Smooth muscle cell (in vitro differentiated cells): ENCODE data around the gene DAZAP2. TPM values are rescaled to one million over a fixed set of nuclear protein-coding genes. Genes with fewer than 3 reads are reported as not detected.
"Not testable (repeated sequence)": the region's sequence is repeated elsewhere in the genome, so short reads cannot be mapped to it uniquely, and the experiment has no call there.

Experiments used
- DNase-seq: peaks from one replicate; lab custom pipeline; 2025; ENCODE audit not compliant: unreplicated experiment; lab: John Stamatoyannopoulos, UW
- H2AFZ ChIP-seq: fragments of 200-600 bp; sonication (generic); 2 replicates; pipeline ENCODE4 v1.6.0; 2016; ENCODE audit warnings: antibody characterized with exemption, low read depth, mild to moderate bottlenecking
- H3F3A ChIP-seq: fragments of 200-600 bp; sonication (generic); 2 replicates; pipeline ENCODE4 v1.6.0; 2017; ENCODE audit warnings: antibody characterized with exemption, low read depth
- H3K27ac ChIP-seq: fragments of 200-600 bp; sonication (generic); 2 replicates; pipeline ENCODE4 v1.5.1; 2016; ENCODE audit warnings: low read depth, mild to moderate bottlenecking
- H3K27me3 ChIP-seq: fragments of 200-600 bp; sonication (generic); 2 replicates; pipeline ENCODE4 v1.6.1; 2016; ENCODE audit warnings: low read depth, mild to moderate bottlenecking
- H3K36me3 ChIP-seq: fragments of 200-600 bp; sonication (generic); 2 replicates; pipeline ENCODE4 v1.5.1; 2016; ENCODE audit warnings: low read depth
- H3K4me1 ChIP-seq: fragments of 200-600 bp; sonication (generic); 2 replicates; pipeline ENCODE4 v1.5.1; 2016; ENCODE audit warnings: low read depth
- H3K4me2 ChIP-seq: fragments of 200-600 bp; sonication (generic); 2 replicates; pipeline ENCODE4 v1.6.0; 2016; ENCODE audit warnings: mild to moderate bottlenecking
- H3K4me3 ChIP-seq: fragments of 200-600 bp; sonication (generic); 2 replicates; pipeline ENCODE4 v1.5.1; 2016; ENCODE audit warnings: mild to moderate bottlenecking
- H3K79me2 ChIP-seq: fragments of 200-600 bp; sonication (generic); 2 replicates; pipeline ENCODE4 v1.6.0; 2016; ENCODE audit warnings: low read depth, mild to moderate bottlenecking
- H3K9ac ChIP-seq: fragments of 200-600 bp; sonication (generic); 2 replicates; pipeline ENCODE4 v1.6.0; 2016; ENCODE audit warnings: low read depth
- H3K9me3 ChIP-seq: fragments of 200-600 bp; sonication (generic); replicated peaks from 2 replicates; pipeline ENCODE4 v1.5.1; 2016; ENCODE audit warnings: low read depth
- H4K20me1 ChIP-seq: fragments of 200-600 bp; sonication (generic); 2 replicates; pipeline ENCODE4 v1.6.0; 2016; ENCODE audit warnings: low read depth
- WGBS: methylation state at CpG from one replicate; pipeline ENCODE4 v1.1.7; 2016; ENCODE audit warnings: low lambda C conversion rate; 5-methylcytosine and 5-hydroxymethylcytosine counted together
- polyA plus RNA-seq: library from polyadenylated mRNA; unstranded; fragments of >200 nt; fragmentation: Nextera tagmentation; extraction: Ambion mirVana; gene quantifications from 2 replicates; pipeline ENCODE4 v1.2.1, GENCODE V29; 2016
- total RNA-seq: library from RNA; depleted of rRNA; stranded (reverse); fragments of >200 nt; gene quantifications from 2 replicates; pipeline ENCODE4 v1.2.3, GENCODE V29; 2014
- TF ChIP-seq, protein P1 (sequence below): fragments of 200-600 bp; sonication (generic); IDR thresholded peaks from 2 replicates; pipeline ENCODE4 v1.5.1; 2017; ENCODE audit warnings: borderline replicate concordance, mild to moderate bottlenecking, antibody characterized with exemption; ENCODE audit not compliant: insufficient read depth, poor library complexity, severe bottlenecking

DAZAP2 gene
- total and polyA plus RNA-seq, 2 experiments from 2014 or later: 166 to 208 TPM

DNA sequence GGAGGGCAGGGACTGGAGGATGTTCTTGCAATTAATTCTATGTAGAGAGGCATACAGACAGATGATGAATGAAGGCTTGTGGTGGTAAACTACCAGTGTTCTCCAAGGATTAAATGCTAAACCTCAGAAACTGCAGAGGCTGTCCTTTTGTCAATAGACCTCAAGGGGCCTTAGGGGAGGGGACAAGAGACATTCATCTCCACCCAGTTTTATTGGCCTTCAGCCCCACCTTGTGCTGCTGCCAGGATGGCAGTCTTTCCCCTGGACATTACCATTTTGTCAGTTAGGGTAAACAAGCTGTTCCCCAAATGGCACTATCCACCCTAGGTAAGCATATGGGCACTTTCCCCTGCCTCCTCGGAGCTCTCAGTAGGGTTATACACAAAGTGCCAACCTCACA lies 36.5 kb downstream of the DAZAP2 start:
- DNase-seq: no peak
- 100% methylated on average over 1 of the region's 1 CpG for WGBS
- no peaks in the 10 kb centered on the region for H3K27me3 ChIP-seq
- H3F3A ChIP-seq: no peaks in the 10 kb centered on the region
- no peak overlapping the region for H3K4me3 ChIP-seq
- no peak overlapping the region for H3K4me2 ChIP-seq
- no peaks in the 10 kb centered on the region for H4K20me1 ChIP-seq
- H3K9me3 ChIP-seq: no peaks in the 10 kb centered on the region
- no peak overlapping the region for H2AFZ ChIP-seq
- no peaks in the 10 kb centered on the region for H3K4me1 ChIP-seq
- H3K36me3 ChIP-seq: no peaks in the 10 kb centered on the region
- H3K79me2 ChIP-seq: no peaks in the 10 kb centered on the region
- TF ChIP-seq, protein P1, sequence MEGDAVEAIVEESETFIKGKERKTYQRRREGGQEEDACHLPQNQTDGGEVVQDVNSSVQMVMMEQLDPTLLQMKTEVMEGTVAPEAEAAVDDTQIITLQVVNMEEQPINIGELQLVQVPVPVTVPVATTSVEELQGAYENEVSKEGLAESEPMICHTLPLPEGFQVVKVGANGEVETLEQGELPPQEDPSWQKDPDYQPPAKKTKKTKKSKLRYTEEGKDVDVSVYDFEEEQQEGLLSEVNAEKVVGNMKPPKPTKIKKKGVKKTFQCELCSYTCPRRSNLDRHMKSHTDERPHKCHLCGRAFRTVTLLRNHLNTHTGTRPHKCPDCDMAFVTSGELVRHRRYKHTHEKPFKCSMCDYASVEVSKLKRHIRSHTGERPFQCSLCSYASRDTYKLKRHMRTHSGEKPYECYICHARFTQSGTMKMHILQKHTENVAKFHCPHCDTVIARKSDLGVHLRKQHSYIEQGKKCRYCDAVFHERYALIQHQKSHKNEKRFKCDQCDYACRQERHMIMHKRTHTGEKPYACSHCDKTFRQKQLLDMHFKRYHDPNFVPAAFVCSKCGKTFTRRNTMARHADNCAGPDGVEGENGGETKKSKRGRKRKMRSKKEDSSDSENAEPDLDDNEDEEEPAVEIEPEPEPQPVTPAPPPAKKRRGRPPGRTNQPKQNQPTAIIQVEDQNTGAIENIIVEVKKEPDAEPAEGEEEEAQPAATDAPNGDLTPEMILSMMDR: no peak
- no peak overlapping the region for H3K27ac ChIP-seq
- no peak overlapping the region for H3K9ac ChIP-seq

DNA sequence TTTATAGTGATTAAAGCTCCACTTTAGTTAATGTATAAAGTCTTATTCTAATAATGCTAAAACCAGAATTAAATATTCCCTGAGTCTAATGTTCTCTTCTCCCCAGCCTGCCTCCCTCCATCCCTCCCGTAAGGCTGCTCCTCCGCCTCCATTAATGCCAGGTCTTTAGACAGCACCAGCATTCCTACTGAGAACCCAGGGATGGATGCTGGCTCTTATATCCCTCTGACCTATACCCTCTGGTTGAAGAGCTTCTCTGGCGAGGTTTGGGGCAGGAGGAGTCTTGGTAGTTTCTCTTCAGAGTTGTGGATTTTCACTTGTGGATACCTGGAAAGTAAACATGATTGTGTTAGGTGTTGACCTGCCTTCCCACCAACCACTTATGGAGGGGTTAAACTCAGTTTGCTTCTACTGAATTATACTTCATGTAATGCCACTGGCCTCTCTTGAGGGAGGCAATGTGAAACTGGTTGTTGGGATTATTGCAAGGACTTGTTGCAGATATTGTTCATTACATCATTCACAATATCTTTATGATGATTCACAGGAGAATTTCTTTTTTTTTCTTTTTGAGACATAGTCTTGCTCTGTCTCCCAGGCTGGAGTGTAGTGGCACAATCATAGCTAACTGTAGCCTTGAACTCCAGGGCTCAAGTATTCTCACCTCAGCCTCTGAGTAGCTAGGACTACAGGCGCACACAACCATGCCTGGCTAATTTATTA lies 42.7 kb downstream of the DAZAP2 start:
- no peaks in the 10 kb centered on the region for H3F3A ChIP-seq
- WGBS: 86% methylated on average over 4 of the region's 4 CpGs
- no peaks in the 10 kb centered on the region for H3K27me3 ChIP-seq
- TF ChIP-seq, protein P1: no peak
- no peaks in the 10 kb centered on the region for H3K36me3 ChIP-seq
- no peaks in the 10 kb centered on the region for H4K20me1 ChIP-seq
- no peak overlapping the region for H3K4me2 ChIP-seq
- DNase-seq: no peak
- H3K4me3 ChIP-seq: no peak overlapping the region
- H2AFZ ChIP-seq: no peak overlapping the region
- no peak overlapping the region for H3K27ac ChIP-seq
- H3K4me1 ChIP-seq: no peaks in the 10 kb centered on the region
- no peaks in the 10 kb centered on the region for H3K79me2 ChIP-seq
- H3K9me3 ChIP-seq: no peaks in the 10 kb centered on the region
- no peak overlapping the region for H3K9ac ChIP-seq

DNA sequence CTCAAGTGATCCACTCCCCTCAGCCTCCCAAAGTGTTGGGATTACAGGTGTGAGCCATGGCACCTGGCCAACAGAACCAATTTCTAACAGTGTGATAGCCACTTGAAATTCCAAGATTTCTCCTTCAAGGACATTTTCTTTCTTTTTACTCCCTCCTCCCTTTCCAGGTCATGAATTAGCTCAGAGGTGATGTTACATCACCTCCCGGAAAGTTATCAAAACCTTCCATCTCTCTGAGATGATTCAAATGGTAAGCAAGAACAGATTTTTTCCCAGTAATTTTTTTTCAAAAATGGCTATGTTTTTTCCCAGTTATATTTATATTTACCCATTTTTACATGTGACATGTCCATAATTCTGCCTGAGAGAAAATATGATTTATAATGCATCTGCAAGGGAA lies 47.2 kb downstream of the DAZAP2 start:
- Histone ChIP-seq H3K27ac (no peak overlapping the region), H3K9me3 (no peaks in the 10 kb centered on the region), H3F3A (no peaks in the 10 kb centered on the region), H2AFZ (no peak overlapping the region), H3K4me2 (no peak overlapping the region), H3K79me2 (no peaks in the 10 kb centered on the region), H3K36me3 (no peaks in the 10 kb centered on the region), H3K27me3 (no peaks in the 10 kb centered on the region), H3K9ac (no peak overlapping the region), H3K4me3 (no peak overlapping the region), H3K4me1 (no peaks in the 10 kb centered on the region), H4K20me1 (no peaks in the 10 kb centered on the region)
- no peak for DNase-seq
- TF ChIP-seq, protein P1: no peak
- 73% methylated on average over 1 of the region's 1 CpG for WGBS

DNA sequence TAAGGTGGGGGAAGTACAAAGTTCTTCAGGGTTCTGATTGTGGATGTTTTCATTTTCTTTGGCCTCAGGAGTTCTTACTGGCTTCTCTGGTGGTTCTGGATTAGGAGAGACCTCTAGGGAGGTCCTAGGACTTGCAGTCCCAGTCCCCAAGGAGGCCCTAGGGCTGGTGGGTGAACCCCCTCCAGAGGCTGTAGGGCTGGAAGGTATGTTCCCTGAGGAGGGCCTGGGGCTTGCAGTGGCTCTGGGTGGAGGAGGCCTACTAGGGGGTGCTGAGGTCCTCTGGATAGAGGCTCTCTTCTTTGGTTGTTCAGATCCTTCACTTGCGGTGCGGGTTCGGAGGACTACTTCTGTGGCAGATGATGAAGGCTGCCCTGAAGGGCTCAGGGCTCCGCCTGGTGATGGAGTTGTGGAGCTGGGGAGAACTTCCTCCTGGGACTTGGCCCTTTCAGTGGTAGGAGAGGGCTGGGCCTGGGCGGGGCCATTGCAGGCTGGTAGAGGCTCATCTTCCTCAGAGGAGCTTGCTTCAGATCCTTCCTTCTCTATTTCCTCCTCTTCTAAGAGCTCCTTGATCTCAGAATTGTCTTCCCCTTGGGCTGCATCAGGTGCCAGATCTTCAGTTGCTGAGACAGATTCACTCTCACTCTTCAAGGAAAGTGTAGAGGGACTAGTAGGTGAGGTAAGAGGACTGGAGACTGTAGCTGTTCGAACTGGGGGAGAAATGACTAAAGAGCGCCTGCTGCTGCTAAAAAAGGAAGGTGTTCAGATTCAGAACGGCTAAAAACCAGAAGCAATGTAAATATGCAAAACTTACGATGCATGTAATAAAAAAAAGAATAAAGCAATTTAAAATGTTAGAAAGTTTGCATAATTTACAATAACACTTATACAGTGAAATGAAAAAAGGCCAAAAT lies 53.2 kb downstream of the DAZAP2 start:
- H3K4me3 ChIP-seq, H3K4me2 ChIP-seq: not testable (repeated sequence)

More for the DNA sequence above, 53.2 kb downstream of the DAZAP2 start:
- H2AFZ ChIP-seq, H3K27me3 ChIP-seq, DNase-seq, H3K36me3 ChIP-seq, H3K9ac ChIP-seq, H3K4me1 ChIP-seq, H3F3A ChIP-seq, H3K79me2 ChIP-seq, H3K9me3 ChIP-seq, H3K27ac ChIP-seq, H4K20me1 ChIP-seq: not testable (repeated sequence)
- WGBS: 93% methylated on average over 9 of the region's 9 CpGs

Other genes with a start within 250 kb of the DAZAP2 start
- gene SLC11A2, start 212.4 kb upstream of the DAZAP2 start, total RNA-seq: 31.3 and 52.9 TPM in 2 replicates
- 22.9 and 26.5 TPM in 2 replicates for gene SLC11A2, start 212.4 kb upstream of the DAZAP2 start, polyA plus RNA-seq
- 32.9 and 45.4 TPM in 2 replicates for gene LETMD1, start 190.5 kb upstream of the DAZAP2 start, total RNA-seq
- gene LETMD1, start 190.5 kb upstream of the DAZAP2 start, polyA plus RNA-seq: 8.9 and 10.8 TPM in 2 replicates
- 33.8 and 37.2 TPM in 2 replicates for gene CSRNP2, start 155.2 kb upstream of the DAZAP2 start, total RNA-seq
- gene CSRNP2, start 155.2 kb upstream of the DAZAP2 start, polyA plus RNA-seq: 26.3 and 27.2 TPM in 2 replicates
- 12.4 and 13.4 TPM in 2 replicates for gene TFCP2, start 65.7 kb upstream of the DAZAP2 start, total RNA-seq
- 8.8 and 16.2 TPM in 2 replicates for gene TFCP2, start 65.7 kb upstream of the DAZAP2 start, polyA plus RNA-seq
- 4.2 and 4.6 TPM in 2 replicates for gene POU6F1, start 20.8 kb upstream of the DAZAP2 start, total RNA-seq
- gene POU6F1, start 20.8 kb upstream of the DAZAP2 start, polyA plus RNA-seq: 7.6 and 7.9 TPM in 2 replicates
- gene SMAGP, start 31.6 kb downstream of the DAZAP2 start, total RNA-seq: 9.0 and 11.7 TPM in 2 replicates
- 6.8 and 7.0 TPM in 2 replicates for gene SMAGP, start 31.6 kb downstream of the DAZAP2 start, polyA plus RNA-seq
- gene BIN2, start 85.3 kb downstream of the DAZAP2 start, total RNA-seq: not detected in 2 replicates
- gene BIN2, start 85.3 kb downstream of the DAZAP2 start, polyA plus RNA-seq: not detected in 2 replicates
- not detected in 2 replicates for gene CELA1, start 107.9 kb downstream of the DAZAP2 start, total RNA-seq
- gene CELA1, start 107.9 kb downstream of the DAZAP2 start, polyA plus RNA-seq: not detected in 2 replicates
- gene GALNT6, start 152.6 kb downstream of the DAZAP2 start, total RNA-seq: 38.5 and 55.6 TPM in 2 replicates
- gene GALNT6, start 152.6 kb downstream of the DAZAP2 start, polyA plus RNA-seq: 7.8 and 31.2 TPM in 2 replicates
- gene SLC4A8, start 186.0 kb downstream of the DAZAP2 start, total RNA-seq: 2.2 and 5.2 TPM in 2 replicates
- 1.00 and 1.3 TPM in 2 replicates for gene SLC4A8, start 186.0 kb downstream of the DAZAP2 start, polyA plus RNA-seq